Measurements from ENCODE around the gene FBN3. TPM values are rescaled to one million over a fixed set of nuclear protein-coding genes. Genes with fewer than 3 reads are reported as not detected.

The FBN3 gene
- total RNA-seq, 4 donors from 2014 or later = 0.15 TPM; not detected in 3

DNA sequence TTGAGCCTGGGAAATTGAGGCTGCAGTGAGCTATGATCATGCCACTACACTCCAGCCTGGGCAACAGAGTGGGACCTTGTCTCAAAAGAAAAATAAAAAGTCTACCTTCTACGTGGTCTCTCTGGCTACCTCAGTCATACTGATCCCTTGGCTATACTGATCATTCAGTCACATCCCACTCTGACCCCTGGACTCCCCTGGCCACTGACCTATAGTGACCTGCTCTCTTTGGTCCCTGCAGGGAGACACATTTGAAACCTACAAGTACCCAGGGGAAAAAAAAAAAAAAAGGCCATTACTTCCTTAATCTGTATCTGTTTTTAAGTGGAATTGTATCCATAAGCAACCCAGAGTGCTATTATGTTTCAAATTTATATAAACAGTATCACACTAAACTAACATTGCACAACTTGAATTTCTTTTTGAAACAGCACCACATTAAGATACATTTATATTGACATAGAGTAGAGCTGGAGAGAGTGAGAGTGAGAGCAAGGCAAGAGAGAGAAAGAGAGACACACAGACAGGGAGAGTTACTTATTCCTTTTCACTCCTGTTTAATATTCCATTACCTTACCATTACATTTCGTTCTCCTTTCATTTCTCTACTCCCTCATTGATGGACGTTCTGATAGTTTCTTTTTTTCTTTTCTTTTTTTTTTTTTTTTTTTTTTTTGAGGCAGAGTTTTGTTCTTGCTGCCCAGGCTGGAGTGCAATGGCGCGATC, 36.1 kb upstream of the FBN3 start:
- Histone ChIP-seq H3K27ac (no peak overlapping the region), H3K27me3 (no peaks in the 10 kb centered on the region), H3K4me3 (no peak overlapping the region), H3K36me3 (no peaks in the 10 kb centered on the region), H3K4me1 (no peaks in the 10 kb centered on the region), H3K9me3 (no peaks in the 10 kb centered on the region)
- no peak for ATAC-seq
- no peak for DNase-seq
- in situ Hi-C loops (cut with MboI; ENCODE audit: low sequenced_read_pairs in 4 of 4) (no loop called here), intact Hi-C loops (cut with DNase I; ENCODE audit: low total_unique reads) (no loop called here)
- TF ChIP-seq CTCF (IDR thresholded peaks at IDR 0.05 in 4 of 5, conservative IDR thresholded peaks at IDR 0.05 in 1 of 5) (no peak), POLR2A (IDR thresholded peaks at IDR 0.05) (no peak)

GRCh38 chr19:8184274-8184673, 34.9 kb upstream of the FBN3 start:
- H3K4me3 ChIP-seq = no peak overlapping the region
- no peaks in the 10 kb centered on the region for H3K36me3 ChIP-seq
- in situ Hi-C loops (cut with MboI; ENCODE audit: low sequenced_read_pairs in 4 of 4) = no loop called here
- no peak for TF ChIP-seq POLR2A (IDR thresholded peaks at IDR 0.05)
- TF ChIP-seq CTCF (IDR thresholded peaks at IDR 0.05 in 4 of 5, conservative IDR thresholded peaks at IDR 0.05 in 1 of 5) = no peak
- H3K9me3 ChIP-seq = no peaks in the 10 kb centered on the region
- H3K27ac ChIP-seq = no peak overlapping the region
- ATAC-seq (no peak), DNase-seq (no peak)
- intact Hi-C loops (cut with DNase I; ENCODE audit: low total_unique reads) = no loop called here
- H3K27me3 ChIP-seq = no peaks in the 10 kb centered on the region
- H3K4me1 ChIP-seq = no peaks in the 10 kb centered on the region

- intact Hi-C loops (cut with DNase I; ENCODE audit: low total_unique reads) (no loop called here), in situ Hi-C loops (cut with MboI; ENCODE audit: low sequenced_read_pairs in 4 of 4) (no loop called here)
- TF ChIP-seq POLR2A (IDR thresholded peaks at IDR 0.05) (no peak), CTCF (IDR thresholded peaks at IDR 0.05 in 4 of 5, conservative IDR thresholded peaks at IDR 0.05 in 1 of 5) (no peak)
- Histone ChIP-seq H3K36me3 (no peaks in the 10 kb centered on the region), H3K4me1 (no peaks in the 10 kb centered on the region), H3K4me3 (no peak overlapping the region), H3K27me3 (no peaks in the 10 kb centered on the region), H3K27ac (no peak overlapping the region), H3K9me3 (no peaks in the 10 kb centered on the region)
- DNase-seq = no peak
- ATAC-seq = no peak
Measured at GRCh38 chr19:8180018-8180417, 30.6 kb upstream of the FBN3 start.

DNA sequence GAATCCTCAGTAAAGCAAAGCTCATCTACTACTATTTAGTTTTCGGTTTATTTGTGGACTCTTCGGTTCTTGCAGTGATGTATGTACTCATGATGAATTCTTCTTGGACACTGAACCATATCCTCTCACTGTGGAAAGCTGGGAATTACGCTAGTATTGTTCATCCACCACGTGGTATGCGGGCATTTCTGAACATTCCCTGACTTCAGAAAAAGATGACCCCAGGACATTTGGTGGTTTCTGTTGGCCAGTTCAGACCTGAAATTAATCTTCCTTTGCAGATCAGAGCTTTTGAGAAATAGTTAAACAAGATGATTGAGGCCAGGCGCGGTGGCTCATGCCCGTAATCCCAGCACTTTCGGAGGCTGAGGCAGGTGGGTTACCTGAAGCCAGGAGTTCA, 25.3 kb upstream of the FBN3 start:
- H3K36me3 ChIP-seq = no peaks in the 10 kb centered on the region
- DNase-seq (no peak), ATAC-seq (no peak)
- H3K9me3 ChIP-seq = no peaks in the 10 kb centered on the region
- in situ Hi-C loops (cut with MboI; ENCODE audit: low sequenced_read_pairs in 4 of 4) (no loop called here), intact Hi-C loops (cut with DNase I; ENCODE audit: low total_unique reads) (no loop called here)
- H3K27ac ChIP-seq = no peak overlapping the region
- H3K4me1 ChIP-seq = no peaks in the 10 kb centered on the region
- no peaks in the 10 kb centered on the region for H3K27me3 ChIP-seq
- no peak overlapping the region for H3K4me3 ChIP-seq
- TF ChIP-seq CTCF (IDR thresholded peaks at IDR 0.05 in 4 of 5, conservative IDR thresholded peaks at IDR 0.05 in 1 of 5) (no peak), POLR2A (IDR thresholded peaks at IDR 0.05) (no peak)

DNA sequence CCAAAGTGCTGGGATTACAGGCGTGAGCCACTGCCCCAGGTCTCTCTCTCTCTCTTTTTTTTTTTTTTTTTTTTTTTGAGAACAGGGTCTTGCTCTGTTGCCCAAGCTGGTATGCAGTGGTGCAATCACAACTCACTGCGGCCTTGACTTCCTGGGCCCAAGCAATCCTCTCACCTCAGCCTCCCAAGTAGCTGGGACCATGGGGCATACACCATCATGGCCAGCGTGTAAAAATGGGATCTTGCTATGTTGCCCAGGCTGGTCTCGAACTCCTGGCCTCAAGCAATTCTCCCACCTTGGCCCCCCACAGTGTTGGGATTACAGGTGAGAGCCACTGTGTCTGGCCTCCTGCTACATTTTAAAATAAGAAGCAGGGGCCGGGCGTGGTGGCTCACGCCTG, 19.1 kb upstream of the FBN3 start:
- intact Hi-C loops (cut with DNase I; ENCODE audit: low total_unique reads) (no loop called here), in situ Hi-C loops (cut with MboI; ENCODE audit: low sequenced_read_pairs in 4 of 4) (no loop called here)
- Histone ChIP-seq H3K4me1 (no peaks in the 10 kb centered on the region), H3K27ac (no peak overlapping the region), H3K4me3 (no peak overlapping the region), H3K27me3 (no peaks in the 10 kb centered on the region), H3K36me3 (no peaks in the 10 kb centered on the region), H3K9me3 (no peaks in the 10 kb centered on the region)
- TF ChIP-seq CTCF (IDR thresholded peaks at IDR 0.05 in 4 of 5, conservative IDR thresholded peaks at IDR 0.05 in 1 of 5) = no peak
- TF ChIP-seq POLR2A (IDR thresholded peaks at IDR 0.05) = no peak
- ATAC-seq (no peak), DNase-seq (no peak)

All from gastrocnemius medialis (tissue), 4 donors.